ENCODE data around the gene GNG12. TPM values are rescaled to one million over a fixed set of nuclear protein-coding genes. Genes with fewer than 3 reads are reported as not detected.

The GNG12 gene
- total RNA-seq, 1 experiment from 2014 or later: 14.3 TPM

DNA sequence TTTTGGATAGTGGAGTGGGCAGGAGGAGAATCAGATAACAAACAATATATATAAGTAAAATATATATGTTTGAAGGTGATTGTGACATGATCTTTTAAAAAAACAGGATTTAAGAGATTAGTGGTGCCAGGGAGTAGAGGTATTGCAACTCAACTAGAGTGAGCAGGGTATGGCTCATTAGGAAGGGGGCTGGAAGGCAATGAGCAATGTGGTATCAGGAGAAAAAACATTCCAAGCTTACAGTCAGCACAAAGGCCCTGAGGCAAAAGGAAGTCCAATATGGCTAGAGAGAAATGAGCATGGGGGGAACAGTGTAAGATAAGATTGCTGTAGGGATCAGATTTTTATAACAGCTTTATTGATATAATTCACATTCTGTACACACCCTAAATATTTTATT, 153.6 kb downstream of the GNG12 start:
- H3K4me1 ChIP-seq (ENCODE audit: insufficient read depth, low read length): peaks cover 3% of the 10 kb centered on the region; the same call in 1 of the 2 replicates
- H3K79me2 ChIP-seq (ENCODE audit: insufficient read depth, low read length): no peaks in the 10 kb centered on the region
- no peaks in the 10 kb centered on the region for H3K27me3 ChIP-seq (ENCODE audit: insufficient read depth, low read length)
- no peak overlapping the region for H3K27ac ChIP-seq (ENCODE audit: insufficient read length, low read depth, low read length)
- H3K23me2 ChIP-seq (ENCODE audit: insufficient read length, low read depth, low read length, poor library complexity, severe bottlenecking): no peaks in the 10 kb centered on the region
- no peak overlapping the region for H3K56ac ChIP-seq (ENCODE audit: insufficient read length, low read depth, low read length)
- no peak overlapping the region for H4K5ac ChIP-seq (ENCODE audit: insufficient read length, low read depth, low read length)
- Mint-ChIP-seq H3K9me3 (no peaks in the 10 kb centered on the region), H3K27ac (no peak overlapping the region), H3K36me3 (ENCODE audit: insufficient read depth in 1 of 3, low read depth in 3 of 3) (no peaks in the 10 kb centered on the region; a peak in 1 of 7 replicates), H3K27me3 (ENCODE audit: low read depth) (peaks cover 3% of the 10 kb centered on the region; the same call in 1 of the 2 replicates), H3K4me3 (no peak overlapping the region), H3K4me1 (peaks cover 7 to 12% of the 10 kb centered on the region in 2 experiments)
- no peak overlapping the region for H2BK12ac ChIP-seq (ENCODE audit: insufficient read length, low read depth, low read length)
- no peak overlapping the region for H2BK120ac ChIP-seq (ENCODE audit: low read depth, low read length, poor library complexity, severe bottlenecking)
- no peak overlapping the region for H3K14ac ChIP-seq (ENCODE audit: insufficient read depth, low read length)
- DNase-seq: no peak
- no peak overlapping the region for H3K23ac ChIP-seq (ENCODE audit: insufficient read length, low read depth, low read length)
- no peak overlapping the region for H3K9ac ChIP-seq (ENCODE audit: extremely low read depth, insufficient read length, low read length)
- H3K18ac ChIP-seq (ENCODE audit: insufficient read length, low read depth, low read length): no peak overlapping the region
- H4K20me1 ChIP-seq (ENCODE audit: control insufficient read depth, insufficient read depth, insufficient read length): no peaks in the 10 kb centered on the region
- TF ChIP-seq, protein P1, sequence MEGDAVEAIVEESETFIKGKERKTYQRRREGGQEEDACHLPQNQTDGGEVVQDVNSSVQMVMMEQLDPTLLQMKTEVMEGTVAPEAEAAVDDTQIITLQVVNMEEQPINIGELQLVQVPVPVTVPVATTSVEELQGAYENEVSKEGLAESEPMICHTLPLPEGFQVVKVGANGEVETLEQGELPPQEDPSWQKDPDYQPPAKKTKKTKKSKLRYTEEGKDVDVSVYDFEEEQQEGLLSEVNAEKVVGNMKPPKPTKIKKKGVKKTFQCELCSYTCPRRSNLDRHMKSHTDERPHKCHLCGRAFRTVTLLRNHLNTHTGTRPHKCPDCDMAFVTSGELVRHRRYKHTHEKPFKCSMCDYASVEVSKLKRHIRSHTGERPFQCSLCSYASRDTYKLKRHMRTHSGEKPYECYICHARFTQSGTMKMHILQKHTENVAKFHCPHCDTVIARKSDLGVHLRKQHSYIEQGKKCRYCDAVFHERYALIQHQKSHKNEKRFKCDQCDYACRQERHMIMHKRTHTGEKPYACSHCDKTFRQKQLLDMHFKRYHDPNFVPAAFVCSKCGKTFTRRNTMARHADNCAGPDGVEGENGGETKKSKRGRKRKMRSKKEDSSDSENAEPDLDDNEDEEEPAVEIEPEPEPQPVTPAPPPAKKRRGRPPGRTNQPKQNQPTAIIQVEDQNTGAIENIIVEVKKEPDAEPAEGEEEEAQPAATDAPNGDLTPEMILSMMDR (conservative IDR thresholded peaks at IDR 0.05): no peak
- no peak overlapping the region for H4K8ac ChIP-seq (replicated peaks; ENCODE audit: insufficient read length, low read depth, low read length)
- no peak overlapping the region for H3K4ac ChIP-seq (ENCODE audit: low read depth, low read length)
- no peak overlapping the region for H2BK20ac ChIP-seq (ENCODE audit: low read depth, low read length, poor library complexity, severe bottlenecking)
- no peak overlapping the region for H2AK5ac ChIP-seq (ENCODE audit: insufficient read length, low read length)
- no peak overlapping the region for H3K4me2 ChIP-seq (ENCODE audit: insufficient read depth, insufficient read length, low read length)
- H4K91ac ChIP-seq (ENCODE audit: insufficient read length, low read depth, low read length): no peak overlapping the region
- no peak overlapping the region for H2BK15ac ChIP-seq (ENCODE audit: low read depth, low read length)
- H3K79me1 ChIP-seq (ENCODE audit: insufficient read depth, low read depth, low read length, poor library complexity, severe bottlenecking): no peaks in the 10 kb centered on the region
- no peak overlapping the region for H2AFZ ChIP-seq (ENCODE audit: low read length)
- no peak overlapping the region for H3T11ph ChIP-seq (ENCODE audit: low read length)
- no peak overlapping the region for H2BK5ac ChIP-seq (ENCODE audit: insufficient read length, low read length)
- H3K9me3 ChIP-seq (ENCODE audit: control insufficient read depth, low read depth, low read length): no peaks in the 10 kb centered on the region

Measured in H9 (cell line).